ENCODE results near the gene STXBP5L. TPM values are rescaled to one million over a fixed set of nuclear protein-coding genes. Genes with fewer than 3 reads are reported as not detected.

The STXBP5L gene
- total RNA-seq, 2 experiments from 2014 or later = 2.7 to 10.5 TPM

- no peaks in the 10 kb centered on the region for H4K20me1 ChIP-seq (ENCODE audit: insufficient read depth, low read length)
- no peaks in the 10 kb centered on the region for H3K36me3 ChIP-seq (ENCODE audit: insufficient read depth, low read length)
- H3K9me2 ChIP-seq (ENCODE audit: insufficient read depth, low read length) = no peaks in the 10 kb centered on the region
- intact Hi-C loops (cut with micrococcal nuclease; ENCODE audit: unreplicated experiment) = no loop called here
- H2AFZ ChIP-seq (ENCODE audit: low read length) = no peak overlapping the region
- H3K4me3 ChIP-seq (ENCODE audit: low read depth, low read length, poor library complexity, severe bottlenecking) = no peak overlapping the region
- no peak for DNase-seq (ENCODE audit: low spot score)
- no peaks in the 10 kb centered on the region for H3K4me1 ChIP-seq (ENCODE audit: insufficient read depth, low read length, poor library complexity, severe bottlenecking)
- no peak overlapping the region for H3K27ac ChIP-seq (ENCODE audit: low read depth, low read length, poor library complexity, severe bottlenecking)
- no TSS peak for BruUV-seq (replicated peaks)
- no peaks in the 10 kb centered on the region for H3K9me3 ChIP-seq (ENCODE audit: low read length)
- TF ChIP-seq EZH2phosphoT487 (IDR thresholded peaks at IDR 0.05; ENCODE audit: borderline replicate concordance, low read depth, low read length) (no peak), CTCF (conservative IDR thresholded peaks at IDR 0.05; ENCODE audit: low read length) (no peak)
- no peaks in the 10 kb centered on the region for H3K79me2 ChIP-seq (ENCODE audit: insufficient read depth, low read depth, low read length)
- no peak overlapping the region for H3K4me2 ChIP-seq (ENCODE audit: low read length)
- CTCF ChIA-PET (ENCODE audit: unreplicated experiment) = no interaction called here
- POLR2A ChIA-PET = interaction anchor here (1.2 kb wide), 1 partner anchor 12 kb away, joined by 4 read pairs; no protein-coding TSS in a partner anchor
Observed at GRCh38 chr3:120903221-120903620, 4.8 kb upstream of the STXBP5L start.

- H3K36me3 ChIP-seq (ENCODE audit: insufficient read depth, low read length) = no peaks in the 10 kb centered on the region
- no peaks in the 10 kb centered on the region for H4K20me1 ChIP-seq (ENCODE audit: insufficient read depth, low read length)
- no peaks in the 10 kb centered on the region for H3K9me3 ChIP-seq (ENCODE audit: low read length)
- CTCF ChIA-PET (ENCODE audit: unreplicated experiment) = no interaction called here
- intact Hi-C loops (cut with micrococcal nuclease; ENCODE audit: unreplicated experiment) = loop anchor here (2.0 to 5.0 kb wide), 2 partner anchors 107 to 165 kb away; partner anchors contain the start of genes GTF2E1 and RABL3
- no peak for DNase-seq (ENCODE audit: low spot score)
- TF ChIP-seq EZH2phosphoT487 (IDR thresholded peaks at IDR 0.05; ENCODE audit: borderline replicate concordance, low read depth, low read length) = no peak
- no peak for TF ChIP-seq CTCF (conservative IDR thresholded peaks at IDR 0.05; ENCODE audit: low read length)
- no peak overlapping the region for H3K27ac ChIP-seq (ENCODE audit: low read depth, low read length, poor library complexity, severe bottlenecking)
- 0 out of 2 replicates have a peak, but pooled peaks cover 3% of the 10 kb centered on the region for H3K79me2 ChIP-seq (ENCODE audit: insufficient read depth, low read depth, low read length)
- no TSS peak for BruUV-seq (replicated peaks)
- no peaks in the 10 kb centered on the region for H3K4me1 ChIP-seq (ENCODE audit: insufficient read depth, low read length, poor library complexity, severe bottlenecking)
- no peaks in the 10 kb centered on the region for H3K9me2 ChIP-seq (ENCODE audit: insufficient read depth, low read length)
- peak overlapping the region; percentile 74 for H3K4me3 ChIP-seq (ENCODE audit: low read depth, low read length, poor library complexity, severe bottlenecking)
- POLR2A ChIA-PET = interaction anchor here (1.0 kb wide), 1 partner anchor 166 kb away, joined by 3 read pairs; no protein-coding TSS in a partner anchor
- peak overlapping the region; percentile 78; the same call in 1 of the 2 replicates for H2AFZ ChIP-seq (ENCODE audit: low read length)
- H3K4me2 ChIP-seq (ENCODE audit: low read length) = peak overlapping the region; percentile 73
Observed at GRCh38 chr3:120907659-120908029, 361 bp upstream of the STXBP5L start.

DNA sequence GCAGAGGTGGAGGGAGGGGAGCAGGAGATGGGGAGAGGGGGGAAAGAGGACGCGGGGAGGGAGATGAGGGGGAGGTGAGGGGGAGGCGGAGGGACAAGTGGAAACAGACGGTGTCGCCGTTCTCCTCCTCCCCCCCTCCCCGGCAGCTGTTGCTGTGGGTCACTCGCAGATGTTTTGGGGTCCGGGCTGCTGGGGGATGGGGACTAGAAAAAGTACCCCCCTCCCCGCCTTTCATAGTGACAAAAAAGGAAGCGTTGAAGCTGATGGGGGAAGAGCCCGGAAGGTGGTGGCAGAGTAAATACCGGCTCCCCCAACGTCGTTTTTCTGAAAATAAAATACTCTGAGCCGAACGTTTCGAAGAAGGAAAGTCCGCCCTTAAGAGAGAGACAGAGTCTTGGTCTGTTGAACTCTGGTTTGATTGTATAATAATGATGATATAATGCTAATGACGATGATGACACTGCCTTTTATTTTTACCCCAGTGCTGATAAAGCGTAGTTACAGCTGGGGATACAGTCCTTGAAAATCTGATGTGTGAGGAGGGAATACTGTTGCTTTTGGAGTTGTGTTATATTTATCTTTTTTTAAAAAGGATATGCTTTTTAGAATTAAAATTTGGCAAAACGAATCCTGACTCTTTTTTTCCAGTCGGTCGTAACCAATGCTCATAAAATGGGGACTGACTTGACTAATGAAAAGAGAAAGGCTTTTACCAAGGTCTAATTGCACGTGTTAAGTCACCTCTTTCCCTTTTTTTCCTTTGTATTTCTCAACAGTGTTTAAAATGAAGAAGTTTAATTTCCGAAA lies 993 bp downstream of the STXBP5L start:
- ChIA-PET CTCF (ENCODE audit: unreplicated experiment) (no interaction called here), POLR2A (interaction anchor here (1.4 kb wide), 1 partner anchor 108 kb away, joined by 3 read pairs; no protein-coding TSS in a partner anchor)
- Histone ChIP-seq H3K79me2 (ENCODE audit: insufficient read depth, low read depth, low read length) (0 out of 2 replicates have a peak, but pooled peaks cover 3% of the 10 kb centered on the region), H2AFZ (ENCODE audit: low read length) (peak overlapping the region; percentile 78), H3K4me3 (ENCODE audit: low read depth, low read length, poor library complexity, severe bottlenecking) (peak overlapping the region; percentile 74), H3K9me3 (ENCODE audit: low read length) (no peaks in the 10 kb centered on the region), H4K20me1 (ENCODE audit: insufficient read depth, low read length) (no peaks in the 10 kb centered on the region), H3K4me2 (ENCODE audit: low read length) (peak overlapping the region; percentile 73), H3K9me2 (ENCODE audit: insufficient read depth, low read length) (no peaks in the 10 kb centered on the region), H3K27ac (ENCODE audit: low read depth, low read length, poor library complexity, severe bottlenecking) (peak overlapping the region; percentile 74), H3K4me1 (ENCODE audit: insufficient read depth, low read length, poor library complexity, severe bottlenecking) (no peaks in the 10 kb centered on the region), H3K36me3 (ENCODE audit: insufficient read depth, low read length) (no peaks in the 10 kb centered on the region)
- peak; percentile 58 for DNase-seq (ENCODE audit: low spot score)
- intact Hi-C loops (cut with micrococcal nuclease; ENCODE audit: unreplicated experiment) = loop anchor here (2.0 to 5.0 kb wide), 2 partner anchors 108 to 167 kb away; partner anchors contain the start of genes GTF2E1 and RABL3
- BruUV-seq (replicated peaks) = TSS peak; percentile 68
- no peak for TF ChIP-seq CTCF (conservative IDR thresholded peaks at IDR 0.05; ENCODE audit: low read length)
- no peak for TF ChIP-seq EZH2phosphoT487 (IDR thresholded peaks at IDR 0.05; ENCODE audit: borderline replicate concordance, low read depth, low read length)

All from OCI-LY7 (cell line).